ENCODE measurements around the gene TBCEL.

GRCh38 chr11:121131656-121132055 is 107.8 kb downstream of the TBCEL start:
- TF ChIP-seq CTCF (IDR thresholded peaks at IDR 0.05; ENCODE audit: extremely low read depth in 1 of 2, insufficient read depth in 1 of 2, low read depth in 1 of 2, low read length in 2 of 2) (no peak), MYC (IDR thresholded peaks at IDR 0.05; ENCODE audit: low read depth, low read length) (no peak), POLR2A (IDR thresholded peaks at IDR 0.05; ENCODE audit: low read depth, low read length) (no peak)

All from endothelial cell of umbilical vein (primary cell).